Fibroblast of the conjunctiva (primary cell): ENCODE measurements around the gene GIMAP8.
"Not testable (repeated sequence)": the region's sequence is repeated elsewhere in the genome, so short reads cannot be mapped to it uniquely, and the experiment has no call there.

ENCODE experiments used
- DNase-seq: peaks from one replicate; pipeline ENCODE4 v3.0.0-alpha.2; 2010; ENCODE audit warnings: low read depth

GIMAP8 gene

DNA sequence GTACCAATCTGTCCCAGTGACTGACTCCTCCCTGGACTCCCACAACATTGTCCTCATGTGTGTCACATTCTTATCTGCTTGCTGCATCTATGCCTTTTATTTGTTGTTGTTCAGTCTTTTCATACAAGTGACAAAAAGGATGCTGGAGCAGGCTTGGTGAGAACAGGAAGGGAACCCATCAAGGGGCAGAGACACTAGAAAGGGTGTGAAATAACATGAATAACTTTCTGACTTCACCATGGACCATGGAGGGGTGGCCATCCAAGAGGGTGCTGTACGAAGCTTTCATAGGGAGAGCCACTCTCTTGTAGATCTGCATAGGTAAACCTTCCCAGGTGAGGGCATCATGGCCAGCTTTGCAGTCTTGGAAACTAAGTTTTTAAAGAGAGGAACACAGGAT lies 14.5 kb downstream of the GIMAP8 start:
- no peak for DNase-seq

DNA sequence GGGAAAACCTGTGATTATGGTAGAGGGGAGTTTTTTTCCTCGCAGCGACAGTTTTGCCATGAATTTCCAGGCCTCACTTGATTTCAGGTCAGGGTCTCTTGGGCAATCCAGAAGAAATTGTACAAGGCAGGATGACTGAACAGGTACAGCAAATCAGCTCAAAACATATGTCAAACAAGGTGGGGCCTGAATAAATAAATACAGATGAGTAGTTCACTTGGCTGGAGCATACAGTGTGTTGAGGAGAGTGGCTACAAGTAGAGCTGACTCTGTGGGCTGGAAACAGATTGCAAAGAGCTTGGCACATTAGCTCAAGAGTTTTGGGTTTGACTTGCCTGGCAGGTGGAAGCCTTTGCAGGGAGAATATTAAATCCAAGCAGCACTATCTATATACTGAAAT lies 15.0 kb downstream of the GIMAP8 start:
- no peak for DNase-seq

DNA sequence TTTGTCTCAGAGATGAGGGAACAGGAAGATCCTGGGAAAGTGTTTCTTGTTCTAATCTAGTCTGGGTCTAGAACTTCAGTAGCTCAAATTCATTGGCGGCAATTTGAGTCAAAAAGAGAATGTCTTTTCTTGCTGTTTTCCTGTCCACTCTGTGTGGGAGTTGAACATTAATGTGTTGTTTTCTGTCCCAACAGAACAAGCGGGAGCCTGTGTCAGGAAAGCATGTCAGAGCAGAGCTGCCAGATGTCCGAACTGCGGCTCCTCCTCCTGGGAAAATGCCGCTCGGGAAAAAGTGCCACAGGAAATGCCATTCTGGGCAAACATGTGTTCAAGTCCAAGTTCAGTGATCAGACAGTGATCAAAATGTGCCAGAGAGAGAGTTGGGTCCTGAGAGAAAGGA lies 16.0 kb downstream of the GIMAP8 start:
- DNase-seq: no peak

DNA sequence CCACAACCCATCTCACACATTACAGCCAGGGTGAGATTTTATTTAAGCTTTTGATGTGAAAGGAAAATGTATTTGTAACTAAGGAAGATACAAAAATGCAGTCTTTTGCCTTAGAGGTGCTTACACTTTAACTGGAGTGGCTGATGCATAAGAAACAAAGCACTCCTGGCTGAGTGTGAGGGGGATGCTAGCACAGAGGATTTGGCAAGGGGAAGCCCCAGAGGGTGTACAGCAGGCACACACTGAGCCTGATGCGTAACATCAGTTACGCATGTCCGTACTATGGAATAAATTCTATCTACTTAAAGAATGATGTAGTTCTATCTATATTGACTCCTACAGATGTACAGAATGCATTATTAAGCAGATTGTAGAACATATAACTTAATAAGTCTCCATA lies 17.8 kb downstream of the GIMAP8 start:
- no peak for DNase-seq

DNA sequence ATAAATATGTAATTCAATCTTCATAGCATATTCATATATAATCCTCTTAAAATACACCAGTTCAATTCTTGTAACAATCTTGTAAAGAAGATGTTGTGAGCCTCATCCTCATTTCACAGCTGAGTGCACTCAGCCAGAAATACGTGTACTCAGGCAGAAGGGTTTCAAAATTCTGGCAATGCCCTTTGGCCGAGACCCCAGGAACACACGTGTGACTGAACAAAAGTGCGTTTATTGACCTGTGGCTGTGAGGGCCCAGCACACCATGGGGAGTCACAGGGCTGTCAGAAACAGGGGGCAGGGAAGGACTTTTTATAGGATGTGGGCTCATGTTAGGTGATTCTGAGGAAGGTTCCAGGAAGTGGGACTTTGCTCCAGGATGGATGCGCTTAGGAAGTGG lies 21.5 kb downstream of the GIMAP8 start:
- no peak for DNase-seq

DNA sequence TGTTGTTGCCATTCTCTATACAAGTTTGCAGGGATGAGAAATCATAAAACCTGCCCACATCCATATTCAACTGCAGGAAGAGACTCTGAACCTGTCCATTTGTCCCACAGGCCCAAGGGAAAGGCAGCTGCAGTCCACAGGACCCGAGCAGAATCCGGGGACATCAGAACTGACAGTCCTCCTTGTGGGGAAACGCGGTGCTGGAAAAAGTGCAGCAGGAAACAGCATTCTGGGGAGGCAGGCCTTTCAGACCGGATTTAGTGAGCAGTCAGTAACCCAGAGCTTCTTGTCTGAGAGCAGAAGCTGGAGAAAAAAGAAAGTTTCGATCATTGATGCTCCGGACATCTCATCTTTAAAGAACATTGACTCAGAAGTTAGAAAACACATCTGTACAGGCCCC lies 23.5 kb downstream of the GIMAP8 start:
- no peak for DNase-seq

DNA sequence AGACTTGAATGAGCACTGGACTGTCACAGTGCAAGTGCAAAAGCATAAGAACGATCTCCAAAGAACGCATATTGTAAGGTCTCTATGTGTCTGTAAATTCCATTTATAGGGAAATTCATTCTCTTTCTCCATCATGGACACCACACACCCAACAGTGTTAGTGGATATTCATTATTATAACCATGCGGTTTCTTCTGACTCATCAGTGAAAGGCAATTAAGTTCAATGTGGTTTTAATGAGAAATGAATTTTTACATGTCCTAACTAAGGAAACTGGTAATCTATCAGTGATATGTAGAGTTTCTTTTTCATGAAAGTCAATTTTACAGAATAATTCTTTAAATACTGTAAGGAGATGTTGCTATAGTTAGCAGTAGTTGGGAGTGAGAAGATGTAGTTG lies 25.9 kb downstream of the GIMAP8 start:
- no peak for DNase-seq

DNA sequence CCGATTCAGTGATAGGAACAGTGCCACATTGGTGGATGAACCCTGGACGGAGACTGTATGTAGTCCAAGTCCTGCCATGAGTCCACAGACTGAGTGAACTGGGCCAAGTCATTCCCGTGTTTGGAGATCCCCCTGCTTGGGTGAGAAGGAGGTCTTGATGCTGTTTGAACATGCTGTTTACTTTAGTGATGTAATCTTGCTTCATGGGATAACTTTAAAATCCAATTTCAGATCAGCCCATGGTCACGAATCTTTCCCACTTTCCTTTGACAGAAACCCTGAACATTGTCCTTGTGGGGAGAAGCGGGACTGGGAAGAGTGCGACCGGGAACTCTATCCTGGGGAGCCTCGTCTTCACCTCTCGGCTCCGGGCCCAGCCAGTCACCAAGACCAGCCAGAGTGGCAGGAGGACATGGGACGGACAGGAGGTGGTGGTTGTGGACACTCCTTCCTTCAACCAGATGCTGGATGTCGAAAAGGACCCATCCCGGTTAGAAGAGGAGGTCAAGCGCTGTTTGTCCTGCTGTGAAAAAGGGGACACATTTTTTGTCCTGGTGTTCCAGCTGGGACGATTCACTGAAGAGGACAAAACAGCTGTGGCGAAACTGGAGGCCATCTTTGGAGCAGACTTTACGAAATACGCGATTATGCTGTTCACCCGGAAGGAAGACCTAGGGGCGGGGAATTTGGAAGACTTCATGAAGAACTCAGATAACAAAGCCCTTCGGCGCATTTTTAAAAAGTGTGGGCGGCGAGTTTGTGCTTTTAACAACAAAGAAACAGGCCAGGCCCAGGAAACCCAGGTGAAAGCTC lies 26.6 kb downstream of the GIMAP8 start:
- no peak for DNase-seq

DNA sequence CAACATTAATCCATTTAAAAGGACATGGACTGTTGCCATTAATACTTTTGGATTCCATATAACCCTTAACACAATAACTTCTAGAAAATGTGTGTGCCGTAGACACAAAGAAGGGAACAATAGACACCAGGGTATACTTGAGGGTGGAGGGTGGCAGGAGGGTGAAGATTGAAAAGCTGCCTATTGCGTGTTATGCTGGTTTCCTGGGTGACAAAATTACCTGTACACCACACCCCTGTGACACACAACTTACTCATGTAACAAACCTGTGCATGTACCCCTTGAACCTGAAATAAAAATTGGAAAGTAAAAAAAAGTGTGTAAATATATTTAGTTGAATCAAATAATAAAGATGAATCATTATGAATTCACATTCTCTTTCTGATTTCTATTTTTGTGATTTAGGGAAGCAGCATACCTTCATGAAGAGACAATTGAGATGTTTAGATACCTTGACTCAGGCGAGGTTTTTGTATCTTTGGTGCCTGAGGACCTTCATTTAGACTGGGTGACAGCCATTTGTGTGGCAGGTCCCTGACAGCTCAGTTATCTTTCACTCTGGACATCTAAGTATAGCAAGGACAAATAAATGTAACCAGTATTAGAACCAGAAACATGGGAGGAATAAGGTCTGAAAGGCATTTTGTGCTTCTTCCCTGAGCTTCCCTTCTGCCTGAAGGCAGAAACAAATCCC lies 28.7 kb downstream of the GIMAP8 start:
- DNase-seq: no peak

DNA sequence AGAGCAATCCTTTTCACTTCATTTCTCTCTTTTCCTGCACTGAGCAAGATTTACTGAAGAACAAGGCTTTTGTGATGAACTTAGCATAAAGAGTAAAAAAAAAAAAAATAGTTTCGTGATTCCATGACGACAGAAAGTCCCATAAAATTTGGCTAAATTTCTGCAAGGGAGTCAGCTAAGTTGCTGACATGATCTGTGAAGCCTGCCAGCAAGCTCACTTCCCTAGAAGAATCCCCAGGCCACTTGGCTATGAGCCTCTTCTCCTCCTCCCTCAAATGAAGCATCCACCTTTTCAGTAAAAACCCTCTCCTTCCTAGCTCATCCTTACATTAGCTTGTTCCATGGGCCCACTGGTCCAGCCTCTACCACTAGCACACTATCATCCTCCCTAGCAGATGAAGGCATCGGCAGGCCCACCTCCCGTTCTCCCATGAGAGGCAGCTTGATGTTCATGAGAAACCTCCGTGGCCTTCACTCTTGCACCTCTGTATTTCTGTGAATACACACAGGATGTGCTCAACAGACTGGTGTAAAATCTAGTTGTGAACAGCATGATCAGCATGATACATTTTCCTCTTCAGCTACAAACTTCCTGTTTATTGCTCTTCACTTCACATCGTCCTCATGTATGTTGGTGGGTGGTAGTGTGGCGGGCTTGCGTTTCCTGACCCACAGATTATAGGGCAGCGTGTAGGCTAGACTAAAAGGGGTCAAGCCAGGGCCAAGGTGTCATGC lies 30.9 kb downstream of the GIMAP8 start:
- no peak for DNase-seq

DNA sequence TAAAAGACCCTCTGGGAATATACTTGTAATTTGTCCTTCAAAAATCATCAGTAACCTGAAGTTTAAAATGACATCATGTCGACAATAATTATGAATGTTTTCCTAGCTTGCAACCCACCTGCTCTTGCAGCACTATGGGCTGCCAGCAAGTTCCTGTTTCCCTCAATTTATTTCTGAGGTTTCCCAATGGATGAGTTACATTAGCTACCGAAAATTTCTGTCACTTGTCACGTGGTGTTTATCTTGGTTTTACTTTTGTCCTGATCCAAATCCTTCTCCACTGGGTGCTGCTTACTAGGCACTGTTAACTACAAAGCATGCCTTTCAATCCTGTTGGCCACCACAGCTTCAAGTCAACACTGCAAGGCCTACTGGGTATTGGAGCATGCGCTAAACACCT lies 31.5 kb downstream of the GIMAP8 start:
- DNase-seq: no peak

DNA sequence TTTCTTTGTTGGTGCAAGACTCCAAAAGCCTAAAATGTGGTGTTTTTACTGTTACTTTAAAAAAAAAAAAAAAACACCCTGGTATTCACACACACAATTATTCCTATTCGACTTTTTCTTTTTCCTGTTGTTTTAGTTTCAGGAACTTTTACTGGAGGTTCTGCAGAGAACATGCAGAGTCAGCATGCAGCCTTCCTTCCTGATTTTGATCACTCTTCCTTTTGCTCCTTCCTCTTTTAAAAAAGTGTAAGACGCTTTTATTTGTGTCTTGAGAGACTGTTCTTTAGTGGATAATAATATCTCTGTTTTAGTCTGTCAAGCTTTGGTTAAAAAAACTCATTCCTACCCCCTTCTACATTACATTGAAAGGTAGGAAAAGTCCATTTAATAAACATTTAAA lies 33.1 kb downstream of the GIMAP8 start:
- not testable (repeated sequence) for DNase-seq

DNA sequence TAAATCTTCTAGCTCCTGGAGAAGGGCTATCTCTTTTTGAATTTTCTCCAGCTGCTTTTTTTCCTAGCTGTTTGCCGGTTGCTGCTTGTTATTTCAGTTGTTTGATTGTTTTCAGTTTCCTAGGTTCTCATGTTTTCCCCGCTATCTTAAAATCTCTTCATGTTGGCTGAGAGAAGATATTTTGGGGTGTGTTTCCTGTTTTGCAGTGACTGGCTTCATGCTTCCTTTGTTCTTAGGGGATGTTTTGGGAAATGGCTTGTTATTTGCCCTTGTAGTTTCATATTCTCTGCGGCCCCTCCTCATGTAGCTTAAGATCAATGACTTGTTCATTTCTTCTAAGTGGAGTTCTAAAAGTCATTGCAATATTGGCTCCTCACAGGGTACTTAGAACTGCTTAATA lies 33.6 kb downstream of the GIMAP8 start:
- DNase-seq: not testable (repeated sequence)

DNA sequence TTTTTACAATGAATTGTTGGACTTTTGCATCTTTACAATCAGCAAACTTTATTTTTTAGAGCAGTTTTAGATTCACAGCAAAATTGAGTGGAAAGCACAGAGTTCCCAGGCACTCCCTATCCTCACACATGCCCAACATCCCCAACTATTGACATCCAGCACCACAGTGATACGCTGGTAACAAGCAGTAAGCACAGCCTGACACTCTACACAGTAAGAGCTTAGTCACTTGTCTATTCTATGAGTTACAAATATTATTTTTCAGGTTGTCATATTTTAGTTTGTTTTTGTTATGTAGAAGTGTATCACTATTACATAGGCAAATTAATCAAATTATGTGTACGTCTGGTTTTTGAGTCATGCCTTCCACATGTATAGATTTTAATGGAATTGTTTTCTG lies 37.2 kb downstream of the GIMAP8 start:
- DNase-seq: no peak

DNA sequence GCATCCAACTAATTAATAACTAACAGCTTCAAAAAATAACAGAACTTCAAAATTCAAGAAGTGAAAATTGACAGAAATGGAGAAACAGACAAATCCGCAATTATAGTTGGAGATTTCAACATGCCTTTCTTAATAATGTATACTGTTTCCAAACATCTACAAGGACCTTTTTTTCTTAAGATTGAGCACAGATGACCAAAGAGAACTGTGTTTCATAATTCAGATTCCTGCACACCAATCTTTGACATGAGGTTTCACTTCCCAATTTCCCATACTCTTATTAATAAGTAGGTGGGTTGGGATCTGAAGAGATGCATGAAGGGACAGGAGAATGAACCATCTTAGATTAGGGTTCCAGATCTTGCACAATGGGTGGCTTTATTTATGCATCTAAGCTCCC lies 39.4 kb downstream of the GIMAP8 start:
- DNase-seq: no peak

DNA sequence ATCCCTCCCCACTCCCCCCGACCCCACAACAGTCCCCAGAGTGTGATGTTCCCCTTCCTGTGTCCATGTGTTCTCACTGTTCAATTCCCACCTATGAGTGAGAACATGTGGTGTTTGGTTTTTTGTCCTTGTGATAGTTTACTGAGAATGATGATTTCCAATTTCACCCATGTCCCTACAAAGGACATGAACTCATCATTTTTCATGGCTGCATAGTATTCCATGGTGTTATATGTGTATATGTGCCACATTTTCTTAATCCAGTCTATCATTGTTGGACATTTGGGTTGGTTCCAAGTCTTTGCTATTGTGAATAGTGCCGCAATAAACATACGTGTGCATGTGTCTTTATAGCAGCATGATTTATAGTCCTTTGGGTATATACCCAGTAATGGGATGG lies 43.0 kb downstream of the GIMAP8 start:
- not testable (repeated sequence) for DNase-seq

DNA sequence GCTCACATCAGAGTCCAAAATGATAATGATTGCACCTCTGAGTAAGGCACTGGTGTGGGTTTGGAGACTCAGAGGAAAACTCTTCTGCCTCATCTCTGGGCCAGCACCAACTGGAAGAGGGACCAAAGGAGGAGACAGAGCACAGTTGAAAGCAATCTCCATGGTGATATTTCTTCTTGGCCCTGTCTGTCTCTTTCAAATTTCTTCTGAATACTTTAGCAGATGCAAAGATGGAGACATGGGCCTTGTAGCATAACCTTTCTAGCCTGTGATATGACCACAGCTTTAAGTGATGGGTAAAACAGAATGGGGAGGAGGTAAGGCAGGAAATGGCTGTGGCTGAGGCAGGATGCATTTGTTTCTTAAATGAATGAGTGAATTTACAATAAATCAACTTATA lies 52.1 kb downstream of the GIMAP8 start:
- DNase-seq: no peak

DNA sequence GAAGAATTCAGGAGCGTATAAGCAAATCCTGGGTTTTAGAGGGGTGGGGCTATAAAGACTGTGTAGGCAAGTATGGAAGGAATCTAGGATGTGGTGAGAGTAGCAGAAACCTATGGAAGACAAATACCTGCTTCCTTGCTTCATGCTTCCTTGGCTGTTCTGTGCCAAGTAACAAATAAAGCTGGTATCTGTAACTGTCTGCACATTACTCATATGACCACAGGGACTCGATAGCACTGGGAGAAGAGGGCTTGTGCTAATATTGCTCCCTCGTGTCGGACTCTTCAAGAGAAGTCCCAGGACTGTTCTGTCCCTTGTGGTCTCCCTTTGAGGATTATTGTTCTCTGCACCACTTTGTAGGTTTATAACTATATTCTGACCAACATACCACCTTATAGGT lies 52.7 kb downstream of the GIMAP8 start:
- no peak for DNase-seq

DNA sequence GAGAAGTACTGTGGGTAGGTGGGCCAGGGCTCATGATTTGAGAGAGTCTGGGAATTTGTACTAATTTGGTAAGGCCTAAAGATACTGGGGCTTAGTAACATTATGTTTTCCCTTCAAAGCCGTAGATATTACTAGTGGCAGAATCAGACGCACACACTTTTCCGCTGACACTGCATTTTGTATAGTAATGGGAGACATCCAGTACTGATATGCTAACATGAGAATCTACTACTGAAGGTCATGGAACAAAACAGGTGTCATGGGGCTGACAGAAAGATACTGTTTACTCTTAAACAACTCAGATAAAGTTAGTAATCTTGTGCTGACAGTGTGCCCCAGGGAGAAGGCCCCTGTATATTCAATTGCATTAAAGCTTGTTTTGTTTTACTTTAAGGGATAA lies 53.2 kb downstream of the GIMAP8 start:
- DNase-seq: no peak

DNA sequence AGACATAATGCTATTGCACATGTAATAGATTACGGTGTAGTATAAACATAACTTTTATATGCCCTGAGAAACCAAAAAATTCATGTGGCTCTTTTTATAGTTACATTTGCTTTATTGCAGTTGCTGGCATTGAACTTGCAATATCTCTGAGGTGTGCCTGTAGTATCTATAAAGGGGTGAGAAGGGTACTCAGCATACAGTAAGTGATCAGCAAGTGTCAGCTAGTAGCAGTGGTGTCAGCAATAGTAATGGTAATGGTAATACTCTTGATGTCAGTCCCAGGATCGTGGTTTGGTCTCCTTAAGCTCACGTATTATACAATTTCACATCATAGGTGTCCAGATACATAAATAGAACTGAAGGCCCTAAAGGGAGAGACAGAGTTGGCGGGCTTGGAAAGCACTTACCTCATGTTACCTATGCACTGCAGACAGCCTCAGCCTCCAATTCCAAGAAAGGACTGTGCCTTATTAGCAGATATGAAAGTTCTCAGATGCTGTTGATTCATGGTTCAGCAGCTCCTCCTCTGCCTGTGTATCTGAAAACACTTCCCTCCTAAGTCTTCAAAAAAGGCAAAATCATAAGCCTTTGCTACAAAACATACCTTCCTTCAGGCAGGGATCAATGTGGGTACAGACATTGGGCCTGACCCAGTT lies 57.6 kb downstream of the GIMAP8 start:
- no peak for DNase-seq

DNA sequence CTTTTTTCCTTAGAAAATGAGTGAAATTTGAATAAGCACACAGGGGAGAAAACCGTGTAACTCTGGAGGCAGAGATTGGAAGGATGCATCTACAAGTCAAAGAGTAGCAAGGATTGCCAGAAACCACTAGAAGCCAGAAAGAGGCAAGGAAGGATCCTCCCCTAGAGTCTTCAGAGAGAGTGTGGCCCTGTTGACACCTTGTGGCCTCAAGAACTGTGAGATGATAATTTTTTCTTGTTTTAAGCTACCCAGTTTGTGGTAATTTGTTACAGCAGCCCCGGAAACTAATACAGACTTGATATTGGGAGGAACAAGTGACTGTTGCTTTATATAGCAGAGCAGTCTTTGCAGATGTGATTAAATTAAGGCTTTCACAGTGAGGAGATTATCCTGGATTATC lies 60.6 kb downstream of the GIMAP8 start:
- DNase-seq: no peak

DNA sequence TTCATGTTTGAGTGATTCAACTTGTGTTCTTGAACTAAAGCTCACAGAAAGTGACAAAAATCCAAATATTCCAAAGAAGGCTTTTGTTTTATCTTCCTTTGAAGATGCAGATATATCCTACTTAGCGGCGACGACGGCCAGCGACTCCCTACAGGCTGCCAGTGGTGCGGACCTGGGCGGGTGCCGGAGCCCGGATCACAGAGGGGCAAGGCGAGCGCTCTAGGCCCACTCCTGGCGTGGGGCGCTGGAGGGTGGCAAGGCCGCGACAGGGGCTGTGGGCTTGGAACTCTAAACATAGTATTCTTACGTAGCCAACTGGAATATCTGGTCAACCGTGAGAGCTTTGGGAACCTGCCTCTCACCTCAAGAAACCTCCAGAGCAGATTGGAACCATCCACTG lies 63.3 kb downstream of the GIMAP8 start:
- no peak for DNase-seq
